ENCODE measurements around the gene TGFBR2. TPM values are rescaled to one million over a fixed set of nuclear protein-coding genes. Genes with fewer than 3 reads are reported as not detected.
A peak's percentile ranks its signal among the peaks of the same experiment; 100 is the strongest.

TGFBR2 gene
- total RNA-seq, 1 donor from 2014 or later = 329 TPM

- Histone ChIP-seq H3K27ac (peak overlapping the region; percentile 32), H3K27me3 (no peaks in the 10 kb centered on the region), H3K36me3 (peaks cover 42% of the 10 kb centered on the region), H3K9me3 (no peaks in the 10 kb centered on the region), H3K4me3 (no peak overlapping the region), H3K4me1 (peaks cover 91% of the 10 kb centered on the region)
- intact Hi-C loops (cut with DNase I) = no loop called here
- peak; percentile 32 for ATAC-seq
- no peak for TF ChIP-seq CTCF (IDR thresholded peaks at IDR 0.05)
- DNase-seq = no peak
Observed at GRCh38 chr3:30626443-30627180, 20.2 kb downstream of the TGFBR2 start.

- Histone ChIP-seq H3K4me1 (peaks cover 91% of the 10 kb centered on the region), H3K27ac (peak overlapping the region; percentile 65), H3K27me3 (no peaks in the 10 kb centered on the region), H3K4me3 (no peak overlapping the region), H3K9me3 (no peaks in the 10 kb centered on the region), H3K36me3 (peaks cover 45% of the 10 kb centered on the region)
- intact Hi-C loops (cut with DNase I) = no loop called here
- no peak for TF ChIP-seq CTCF (IDR thresholded peaks at IDR 0.05)
- no peak for DNase-seq
- no peak for ATAC-seq
Observed at GRCh38 chr3:30628205-30628900, 22.0 kb downstream of the TGFBR2 start.

GRCh38 chr3:30628901-30629590 lies 22.6 kb downstream of the TGFBR2 start:
- no peaks in the 10 kb centered on the region for H3K27me3 ChIP-seq
- H3K36me3 ChIP-seq = peaks cover 39% of the 10 kb centered on the region
- H3K27ac ChIP-seq = peak overlapping the region; percentile 65
- intact Hi-C loops (cut with DNase I) = no loop called here
- peak; percentile 78 for ATAC-seq
- H3K9me3 ChIP-seq = no peaks in the 10 kb centered on the region
- peak; percentile 34 for TF ChIP-seq CTCF (IDR thresholded peaks at IDR 0.05)
- peaks cover 95% of the 10 kb centered on the region for H3K4me1 ChIP-seq
- no peak overlapping the region for H3K4me3 ChIP-seq
- DNase-seq = no peak

- Histone ChIP-seq H3K36me3 (peaks cover 39% of the 10 kb centered on the region), H3K27ac (peak overlapping the region; percentile 65), H3K9me3 (no peaks in the 10 kb centered on the region), H3K27me3 (no peaks in the 10 kb centered on the region), H3K4me3 (no peak overlapping the region), H3K4me1 (peaks cover 100% of the 10 kb centered on the region)
- intact Hi-C loops (cut with DNase I) = no loop called here
- ATAC-seq (peak; percentile 38), DNase-seq (no peak)
- no peak for TF ChIP-seq CTCF (IDR thresholded peaks at IDR 0.05)
Observed at GRCh38 chr3:30629746-30630145, 23.3 kb downstream of the TGFBR2 start.

- H3K4me3 ChIP-seq = no peak overlapping the region
- peaks cover 100% of the 10 kb centered on the region for H3K4me1 ChIP-seq
- intact Hi-C loops (cut with DNase I) = no loop called here
- no peak for DNase-seq
- no peak for TF ChIP-seq CTCF (IDR thresholded peaks at IDR 0.05)
- peak overlapping the region; percentile 65 for H3K27ac ChIP-seq
- H3K27me3 ChIP-seq = no peaks in the 10 kb centered on the region
- H3K36me3 ChIP-seq = peaks cover 34% of the 10 kb centered on the region
- no peak for ATAC-seq
- H3K9me3 ChIP-seq = no peaks in the 10 kb centered on the region
Observed at GRCh38 chr3:30630238-30631030, 24.0 kb downstream of the TGFBR2 start.

All from upper lobe of right lung (tissue), 1 donor.